RCC 7860 (cell line): ENCODE results near the gene IFNGR2.
"Not testable (repeated sequence)": the region's sequence is repeated elsewhere in the genome, so short reads cannot be mapped to it uniquely, and the experiment has no call there.

Source experiments
- DNase-seq: peaks from one replicate; pipeline ENCODE4 v3.0.0-alpha.2; 2015; ENCODE audit warnings: low spot score
- FAIRE-seq: peaks from 2 replicates; lab custom pipeline; 2012; peaks lifted over from hg19 to GRCh38; lab: Jason Lieb, UNC

IFNGR2 gene, protein sequence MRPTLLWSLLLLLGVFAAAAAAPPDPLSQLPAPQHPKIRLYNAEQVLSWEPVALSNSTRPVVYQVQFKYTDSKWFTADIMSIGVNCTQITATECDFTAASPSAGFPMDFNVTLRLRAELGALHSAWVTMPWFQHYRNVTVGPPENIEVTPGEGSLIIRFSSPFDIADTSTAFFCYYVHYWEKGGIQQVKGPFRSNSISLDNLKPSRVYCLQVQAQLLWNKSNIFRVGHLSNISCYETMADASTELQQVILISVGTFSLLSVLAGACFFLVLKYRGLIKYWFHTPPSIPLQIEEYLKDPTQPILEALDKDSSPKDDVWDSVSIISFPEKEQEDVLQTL

DNA sequence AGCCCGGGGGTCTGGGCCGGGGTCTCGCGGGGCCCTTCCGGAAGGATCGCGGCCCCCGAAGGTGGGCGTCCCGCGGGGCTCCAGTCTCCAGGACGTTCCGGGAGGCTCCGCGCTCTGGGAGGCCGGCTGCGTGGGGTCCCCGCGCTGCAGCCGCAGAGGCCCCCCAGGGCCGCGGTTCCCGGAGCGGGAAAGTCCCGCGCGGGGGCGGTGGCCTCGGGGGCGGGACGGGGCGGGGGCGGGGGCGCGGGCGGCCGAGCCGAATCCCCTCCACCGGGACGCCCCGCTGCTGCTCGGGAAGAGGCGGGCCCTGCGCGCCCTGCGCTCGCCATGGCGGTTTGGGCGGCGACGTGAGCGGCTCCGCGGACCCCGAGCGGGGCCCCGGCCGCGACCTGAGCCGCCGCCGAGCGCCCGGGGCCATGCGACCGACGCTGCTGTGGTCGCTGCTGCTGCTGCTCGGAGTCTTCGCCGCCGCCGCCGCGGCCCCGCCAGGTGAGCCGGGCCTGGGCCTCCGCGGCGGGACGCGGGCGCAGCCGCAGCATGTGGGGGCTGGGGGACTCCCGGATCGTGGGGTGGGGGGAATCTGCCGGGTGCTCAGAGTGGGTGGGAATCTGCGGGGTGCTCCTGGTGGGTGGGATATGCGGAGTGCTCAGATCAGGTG is at the start of gene IFNGR2:
TSS of gene IFNGR2 (plus strand) at position 286 of the 658 bp plus-strand sequence. CDS start at position 417, 131 bp downstream.
- FAIRE-seq (no peak), DNase-seq (no peak)

DNA sequence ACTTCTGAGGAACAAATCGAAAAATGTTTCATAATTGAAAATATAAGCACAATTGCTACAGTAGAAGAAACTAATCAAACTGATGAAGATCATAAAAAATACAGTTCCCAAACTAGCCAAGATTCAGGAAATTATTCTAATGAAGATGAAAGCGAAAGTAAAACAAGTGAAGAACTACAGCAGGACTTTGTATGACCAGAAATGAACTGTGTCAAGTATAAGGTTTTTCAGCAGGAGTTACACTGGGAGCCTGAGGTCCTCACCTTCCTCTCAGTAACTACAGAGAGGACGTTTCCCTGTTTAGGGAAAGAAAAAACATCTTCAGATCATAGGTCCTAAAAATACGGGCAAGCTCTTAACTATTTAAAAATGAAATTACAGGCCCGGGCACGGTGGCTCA is 47.9 kb upstream of the IFNGR2 start:
- FAIRE-seq: no peak
- no peak for DNase-seq

DNA sequence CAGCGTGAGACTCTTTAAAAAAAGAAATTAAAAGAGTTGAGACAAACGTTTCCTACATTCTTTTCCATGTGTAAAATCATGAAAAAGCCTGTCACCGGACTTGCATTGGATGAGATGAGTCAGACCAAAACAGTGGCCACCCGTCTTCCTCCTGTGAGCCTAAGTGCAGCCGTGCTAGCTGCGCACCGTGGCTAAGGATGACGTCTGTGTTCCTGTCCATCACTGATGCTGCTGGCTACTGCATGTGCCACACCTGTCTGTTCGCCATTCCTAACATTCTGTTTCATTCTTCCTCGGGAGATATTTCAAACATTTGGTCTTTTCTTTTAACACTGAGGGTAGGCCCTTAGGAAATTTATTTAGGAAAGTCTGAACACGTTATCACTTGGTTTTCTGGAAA is 47.2 kb upstream of the IFNGR2 start:
- DNase-seq: no peak
- FAIRE-seq: no peak

DNA sequence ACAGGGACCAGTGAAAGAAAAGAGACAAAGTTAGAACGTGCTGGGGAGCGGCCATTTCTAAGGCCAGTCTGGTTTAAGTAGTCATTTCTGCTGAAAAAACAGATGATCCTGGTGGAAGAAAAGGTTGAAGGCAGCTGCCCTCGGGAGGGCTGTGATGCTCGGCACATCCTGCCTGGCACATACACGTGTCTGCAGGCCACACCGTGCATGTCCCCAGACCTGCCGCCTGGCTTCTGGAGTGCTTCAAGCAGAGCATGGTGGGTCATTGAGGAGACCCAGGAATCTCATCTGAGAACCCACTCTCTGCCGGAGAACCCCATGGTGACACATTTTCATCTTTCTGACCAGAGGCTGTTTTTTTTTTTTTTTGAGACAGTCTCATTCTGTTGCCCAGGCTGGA is 46.0 kb upstream of the IFNGR2 start:
- FAIRE-seq (no peak), DNase-seq (peak; percentile 1)

DNA sequence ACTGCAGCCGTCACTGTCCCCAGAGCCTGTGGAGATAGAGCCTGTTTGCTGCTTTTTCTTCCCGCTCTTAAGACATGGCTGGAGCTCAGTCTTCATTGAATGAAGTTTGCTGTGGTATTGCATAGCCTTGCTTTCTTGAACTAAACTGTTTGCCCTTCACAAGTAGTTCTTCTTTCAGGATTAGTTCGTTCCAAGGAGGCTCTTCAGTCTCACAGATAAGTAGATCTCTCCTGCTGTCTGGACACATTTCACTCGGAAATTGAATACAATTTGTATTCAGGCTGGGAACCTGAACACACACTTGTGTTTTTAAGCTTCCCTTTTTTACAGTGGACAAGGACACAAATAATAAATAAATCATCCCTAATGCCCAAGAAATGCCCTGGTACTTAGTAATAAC is 43.8 kb upstream of the IFNGR2 start:
- no peak for FAIRE-seq
- no peak for DNase-seq

DNA sequence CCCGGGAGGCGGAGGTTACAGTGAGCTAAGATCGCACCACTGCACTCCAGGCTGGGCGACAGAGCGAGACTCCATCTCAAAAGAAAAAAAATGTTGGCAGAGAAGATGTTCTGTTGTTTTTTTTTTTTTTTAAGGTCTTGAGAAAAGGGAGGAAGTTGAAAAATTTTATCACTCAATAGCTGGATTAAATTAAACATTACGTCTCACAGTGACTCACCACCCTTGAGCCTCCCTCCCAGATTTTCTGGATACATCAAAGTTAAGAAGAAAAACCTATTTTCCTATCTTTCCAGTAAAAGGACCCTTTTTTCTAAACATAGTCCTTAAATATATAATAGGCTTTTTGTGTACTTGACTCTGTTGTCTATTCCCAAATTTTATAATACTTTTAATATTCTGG is 42.9 kb upstream of the IFNGR2 start:
- no peak for FAIRE-seq
- DNase-seq: no peak

DNA sequence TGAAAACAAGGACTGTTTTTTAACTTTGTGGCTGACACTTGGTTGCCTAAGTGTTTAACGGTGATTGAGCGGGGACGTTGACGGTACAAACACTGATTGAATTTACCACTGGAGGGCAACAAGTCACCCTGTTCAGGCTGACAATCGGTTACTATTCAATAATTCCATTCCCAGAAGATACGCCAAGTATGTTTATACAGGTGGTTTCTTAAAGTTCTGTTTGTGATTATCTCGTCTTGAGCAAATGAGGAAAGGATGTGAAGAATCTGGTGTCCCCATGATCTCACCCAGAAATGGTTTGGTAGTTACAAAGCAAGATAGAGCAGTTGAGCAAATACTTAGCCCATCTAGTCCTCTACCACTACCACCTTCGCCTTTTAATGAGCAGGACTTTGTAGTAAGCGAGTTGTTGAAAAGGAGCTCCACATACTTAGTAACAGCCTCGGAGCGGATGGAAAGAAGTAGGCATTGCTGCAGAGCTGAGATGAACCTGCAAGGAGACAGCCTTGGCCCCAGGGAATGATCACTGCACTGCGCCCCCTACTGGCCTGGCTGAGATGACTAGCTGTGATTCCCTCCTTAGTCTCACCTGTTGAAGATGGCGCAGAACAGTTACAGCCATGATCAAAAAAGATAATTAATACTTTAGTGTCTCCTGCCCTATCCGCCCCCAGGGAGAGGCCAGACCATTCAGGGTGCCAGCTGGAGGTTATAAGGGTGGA is 42.2 kb upstream of the IFNGR2 start:
- DNase-seq (peak; percentile 40), FAIRE-seq (no peak)

DNA sequence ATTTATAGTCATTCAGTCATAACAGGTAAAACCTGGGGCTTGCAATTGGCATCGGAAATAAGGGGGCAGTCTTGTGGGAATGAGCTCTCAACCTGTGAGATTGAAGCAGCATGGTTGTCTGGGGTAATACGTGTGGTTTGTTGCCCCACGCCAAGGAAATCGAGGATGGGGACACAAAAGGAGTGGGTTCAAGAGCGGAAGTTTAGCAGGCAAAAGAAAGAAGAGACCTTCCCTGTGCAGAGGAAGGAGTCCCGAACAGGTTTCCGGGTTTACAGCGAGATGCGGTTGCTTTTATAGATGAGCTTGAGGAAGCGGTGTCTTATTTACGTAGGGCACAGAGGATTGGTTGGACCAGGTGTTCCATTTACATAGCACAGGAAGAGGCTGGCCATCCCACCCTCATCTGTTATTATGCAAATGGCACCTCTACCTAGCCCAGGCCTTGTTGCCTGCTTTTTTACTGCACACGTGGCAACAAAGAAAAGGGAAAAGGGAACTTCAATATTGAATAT is 41.1 kb upstream of the IFNGR2 start:
- FAIRE-seq: no peak

DNA sequence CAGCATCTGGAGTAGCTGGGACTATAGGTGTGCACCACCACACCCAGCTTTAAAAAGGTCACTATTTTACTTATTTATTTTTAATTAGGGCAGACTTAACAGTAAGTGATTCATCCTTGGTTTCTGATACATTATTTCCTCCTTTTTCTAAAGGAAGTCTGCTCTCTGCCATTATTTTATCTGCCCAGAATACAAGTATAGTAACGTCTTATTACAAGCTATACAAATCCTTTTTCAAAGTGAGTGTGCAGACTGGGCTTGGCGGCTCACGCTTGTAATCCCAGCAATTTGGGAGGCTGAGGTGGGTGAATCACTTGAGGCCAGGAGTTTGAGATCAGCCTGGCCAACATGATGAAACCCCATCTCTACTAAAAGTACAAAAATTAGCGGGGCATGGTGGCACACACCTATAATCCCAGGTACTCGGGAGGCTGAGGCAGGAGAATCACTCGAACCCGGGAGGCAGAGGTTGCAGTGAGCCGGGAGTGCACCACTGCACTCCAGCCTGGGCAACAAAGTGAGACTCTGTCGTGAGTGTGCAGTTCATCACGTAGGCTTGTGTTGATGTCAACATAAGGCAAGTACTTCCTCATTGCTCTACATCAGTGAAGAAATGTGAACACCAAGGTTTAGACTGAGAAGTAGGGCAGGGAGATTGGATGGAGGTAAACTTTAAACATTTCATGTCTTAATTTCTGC is 39.2 kb upstream of the IFNGR2 start:
- not testable (repeated sequence) for DNase-seq, FAIRE-seq

More for the DNA sequence above, 41.1 kb upstream of the IFNGR2 start:
- DNase-seq: no peak

DNA sequence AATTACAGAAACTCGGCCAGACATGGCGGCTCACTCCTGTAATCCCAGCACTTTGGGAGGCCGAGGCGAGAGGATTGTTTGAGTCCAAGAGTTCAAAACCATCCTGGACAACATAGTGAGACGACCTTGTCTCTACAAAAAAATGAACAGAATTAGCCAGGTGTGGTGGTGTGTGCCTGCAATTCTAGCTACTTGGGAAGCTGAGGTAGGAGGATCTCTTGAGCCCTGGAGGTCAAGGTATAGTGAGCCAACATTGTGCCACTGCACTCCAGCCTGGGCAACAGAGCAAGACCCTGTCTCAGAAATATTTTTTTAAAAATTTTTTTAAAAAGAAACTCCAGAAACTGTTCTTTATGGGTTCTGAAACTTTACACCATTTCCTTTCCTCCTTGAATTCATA is 38.4 kb upstream of the IFNGR2 start:
- DNase-seq (no peak), FAIRE-seq (no peak)

DNA sequence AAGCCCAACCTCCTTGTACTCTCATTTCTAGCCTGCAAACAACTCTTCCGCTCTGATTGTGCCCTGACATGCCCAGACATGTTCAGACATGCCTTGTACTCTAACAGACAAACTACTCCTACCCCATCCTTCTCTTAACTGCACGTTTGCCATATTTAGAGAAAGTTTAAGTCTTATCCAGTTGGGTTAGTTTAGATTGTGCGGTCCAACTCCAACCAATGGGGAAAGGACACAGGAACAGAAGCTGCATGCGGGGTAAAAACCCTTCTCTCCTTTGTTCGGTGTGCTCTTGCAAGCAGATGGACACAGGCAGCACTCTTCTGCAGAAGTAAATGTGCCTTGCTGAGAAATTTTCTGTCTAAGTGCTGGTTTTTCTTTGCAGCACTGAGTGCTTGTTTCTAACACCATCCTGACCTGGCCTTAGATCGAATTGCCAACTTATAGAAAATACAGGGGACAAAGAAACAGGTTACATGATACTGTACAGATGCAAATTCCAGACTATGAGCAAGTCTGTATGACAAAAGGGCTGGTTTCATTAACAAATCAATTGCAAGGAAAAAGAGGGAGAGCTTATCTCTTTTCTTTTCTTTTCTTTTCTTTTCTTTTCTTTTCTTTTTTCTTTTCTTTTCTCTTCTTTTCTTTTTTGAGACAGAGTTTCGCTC is 35.8 kb upstream of the IFNGR2 start:
- DNase-seq (no peak), FAIRE-seq (no peak)

DNA sequence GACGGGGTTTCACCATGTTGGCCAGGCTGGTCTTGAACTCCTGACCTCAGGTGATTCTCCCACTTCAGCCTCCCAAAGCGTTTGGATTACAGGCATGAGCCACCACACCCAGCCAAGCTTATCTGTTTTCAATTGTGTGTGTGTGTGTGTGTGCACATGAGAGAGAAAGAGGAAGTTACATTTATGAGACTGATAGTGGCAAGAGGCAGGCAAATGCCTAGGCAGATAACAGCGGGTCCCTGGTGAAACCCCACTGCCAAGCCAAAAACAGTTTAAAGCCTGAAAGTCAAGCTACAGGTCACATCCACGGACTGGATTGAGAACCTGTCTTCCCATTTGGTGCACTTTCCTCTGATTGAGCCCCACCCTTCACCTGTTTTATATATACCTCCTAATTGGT is 35.1 kb upstream of the IFNGR2 start:
- DNase-seq (no peak), FAIRE-seq (no peak)

DNA sequence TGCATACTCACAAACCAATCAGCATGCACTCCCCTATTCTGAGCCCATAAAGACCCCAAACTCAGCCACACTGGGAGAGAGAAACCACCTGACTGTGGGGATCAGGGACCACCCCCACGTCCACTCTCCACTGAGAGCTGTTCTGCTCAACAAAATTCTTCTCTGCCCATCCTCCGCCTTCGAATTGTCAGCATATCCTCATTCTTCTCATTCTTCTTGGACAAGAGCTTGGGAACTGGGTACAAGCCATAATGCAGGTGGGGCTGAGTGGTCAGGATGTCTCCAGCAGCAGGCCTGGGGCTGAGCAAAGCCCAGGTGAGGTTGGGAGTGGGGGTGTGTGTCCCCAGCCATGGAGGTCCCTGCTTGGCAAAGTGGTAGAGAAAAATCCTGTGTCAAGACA is 34.6 kb upstream of the IFNGR2 start:
- FAIRE-seq: no peak
- DNase-seq: no peak

DNA sequence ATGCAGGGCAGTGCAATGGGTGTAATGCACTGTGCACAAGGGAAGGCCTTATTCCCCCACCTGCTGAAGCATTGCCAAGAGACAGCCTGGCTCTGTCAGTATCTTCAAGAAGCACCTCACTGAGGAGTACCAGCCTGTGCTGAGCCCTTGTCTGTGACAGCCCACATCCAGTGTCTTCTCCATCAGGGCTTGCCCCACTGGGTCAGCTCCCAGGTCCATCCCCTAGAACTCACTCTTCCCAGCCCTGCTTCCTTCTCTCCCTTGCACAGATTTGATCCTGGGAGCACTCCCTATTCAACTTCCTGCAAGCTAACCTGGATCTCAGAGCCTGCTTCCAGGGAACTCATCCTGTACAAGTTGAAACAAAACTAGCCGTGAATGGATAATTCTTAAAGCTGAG is 33.6 kb upstream of the IFNGR2 start:
- DNase-seq (no peak), FAIRE-seq (no peak)

DNA sequence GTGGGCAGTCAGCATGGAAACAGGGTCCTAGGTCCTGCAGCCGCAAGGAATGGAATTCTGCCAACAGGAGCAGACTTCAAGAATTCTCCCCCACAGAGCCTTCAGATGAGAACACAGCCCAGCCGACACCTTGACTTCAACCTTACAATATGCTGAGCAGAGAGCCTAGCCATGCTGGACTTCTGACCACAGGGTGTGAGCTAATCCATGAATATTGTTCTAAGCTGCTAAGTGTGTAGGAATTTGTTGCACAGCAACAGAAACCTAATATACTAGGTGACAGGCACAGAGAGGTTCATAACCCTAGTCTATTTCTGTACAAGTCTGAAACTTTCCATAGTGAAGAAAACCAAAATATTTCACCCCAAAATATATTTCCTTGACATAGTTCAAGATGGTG is 32.9 kb upstream of the IFNGR2 start:
- no peak for FAIRE-seq
- no peak for DNase-seq

DNA sequence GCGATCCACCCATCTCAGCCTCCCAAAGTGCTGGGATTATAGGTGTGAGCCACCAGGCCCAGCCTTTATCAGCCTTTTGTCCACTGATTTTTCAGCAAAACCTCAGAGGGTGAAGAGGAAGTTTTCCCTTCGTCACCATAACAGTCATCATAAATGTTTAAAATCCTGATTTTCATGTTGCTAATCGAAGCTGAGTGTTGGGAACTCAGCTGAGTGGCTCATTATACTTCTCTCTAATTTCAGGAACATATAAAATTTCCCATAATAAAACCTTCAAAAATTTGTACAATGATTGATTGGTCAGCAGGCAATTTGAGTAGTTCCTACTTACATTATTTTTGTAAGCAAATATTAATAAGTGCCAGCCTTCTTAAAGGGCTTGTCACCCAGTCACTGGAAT is 31.8 kb upstream of the IFNGR2 start:
- FAIRE-seq: no peak
- DNase-seq: no peak

DNA sequence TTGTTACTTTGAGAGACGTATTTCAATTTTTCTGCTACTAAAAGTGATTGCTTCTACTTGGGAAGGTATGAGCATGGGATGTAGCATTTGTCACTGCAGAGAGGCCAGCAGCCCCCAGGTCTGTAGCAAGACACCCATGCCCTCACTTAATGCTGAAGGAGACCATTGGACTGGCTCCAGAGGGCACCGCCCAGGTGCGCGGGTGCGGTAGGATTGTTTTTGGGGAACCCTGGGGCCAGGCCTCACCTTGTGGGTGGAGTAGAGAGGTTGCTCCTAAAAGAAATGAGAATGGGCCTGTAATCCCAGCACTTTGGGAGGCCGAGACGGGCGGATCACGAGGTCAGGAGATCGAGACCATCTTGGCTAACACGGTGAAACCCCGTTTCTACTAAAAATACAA is 30.6 kb upstream of the IFNGR2 start:
- DNase-seq (no peak), FAIRE-seq (no peak)

DNA sequence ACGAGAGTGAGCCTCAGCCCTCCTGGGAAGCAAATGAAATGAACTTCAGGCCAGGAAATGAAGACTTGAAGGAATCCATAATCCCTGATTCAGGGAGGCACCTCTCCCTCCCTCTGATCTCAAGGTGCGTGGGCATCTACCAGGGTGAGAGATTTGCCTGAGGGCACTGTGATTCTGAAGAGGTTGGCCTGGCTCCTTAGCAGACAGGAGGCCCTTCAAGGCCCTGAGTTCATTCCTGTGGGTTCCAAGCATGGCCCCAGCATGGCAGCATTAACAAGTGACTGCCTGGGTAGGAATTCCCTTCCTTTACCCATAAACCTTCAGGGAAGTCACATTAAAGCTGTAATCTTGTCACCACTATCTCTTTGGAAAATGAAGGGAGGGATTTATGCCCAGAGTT is 29.8 kb upstream of the IFNGR2 start:
- no peak for DNase-seq
- FAIRE-seq: no peak

DNA sequence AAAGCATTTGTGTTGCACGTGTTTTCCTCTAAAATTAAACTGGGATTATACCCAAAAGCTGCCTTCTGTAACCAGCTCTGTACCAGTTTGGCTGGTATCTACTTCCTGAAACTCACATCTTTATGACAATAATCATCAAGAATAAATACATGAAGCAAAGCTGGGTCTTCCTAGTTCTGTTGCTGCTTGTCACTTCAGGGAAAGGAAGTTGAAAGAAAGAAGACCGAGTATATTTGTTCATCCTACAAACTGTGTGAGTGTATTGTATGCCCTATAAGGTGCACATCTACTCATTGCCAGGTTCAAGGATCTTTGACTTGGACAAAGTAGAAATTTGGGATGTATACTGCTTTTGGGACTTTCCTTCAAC is 29.1 kb upstream of the IFNGR2 start:
- no peak for DNase-seq
- FAIRE-seq: no peak

DNA sequence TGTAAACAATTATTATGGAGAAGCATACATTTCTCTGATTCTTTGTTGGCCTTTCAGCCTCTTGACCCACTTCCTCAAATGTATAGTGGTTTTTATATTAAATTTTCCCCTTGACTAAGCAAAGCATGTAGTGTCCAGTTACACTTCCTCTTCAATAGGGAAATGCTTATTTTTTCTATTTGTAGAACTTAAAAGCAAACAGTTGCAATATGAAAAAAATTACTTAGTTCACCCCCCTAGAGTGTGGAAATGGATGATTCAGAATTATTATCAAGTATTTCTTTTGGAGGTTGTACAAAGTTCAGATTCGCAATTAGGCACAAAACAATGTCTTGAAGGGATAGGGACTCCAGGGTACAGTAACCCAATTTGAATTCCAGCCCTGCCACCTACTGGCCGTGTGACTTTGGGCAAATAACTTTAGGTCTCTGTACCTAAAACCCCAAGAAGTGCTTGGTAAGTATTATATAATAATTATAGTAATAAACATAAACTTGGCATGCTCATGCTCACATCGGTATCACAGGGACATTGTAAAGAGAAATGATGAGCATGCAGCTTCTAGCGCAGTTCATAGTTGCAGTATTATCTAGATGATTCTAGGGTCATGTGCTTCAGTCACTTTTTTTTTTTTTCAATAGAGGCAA is 28.6 kb upstream of the IFNGR2 start:
- peak; percentile 38 for DNase-seq
- FAIRE-seq: no peak
